OCI-LY7 (cell line): ENCODE results near the gene SERPINA6.

Source experiments
- CTCF ChIP-seq: fragments of 200-600 bp; sonication (generic); conservative IDR thresholded peaks from 2 replicates; pipeline ENCODE4 v1.5.1; 2014; ENCODE audit warnings: mild to moderate bottlenecking, antibody characterized with exemption, low read length, moderate library complexity, mixed read lengths
- EZH2phosphoT487 ChIP-seq: fragments of 200-600 bp; sonication (generic); IDR thresholded peaks from 2 replicates; pipeline ENCODE4 v1.6.1; 2018; ENCODE audit warnings: low read depth, borderline replicate concordance, mild to moderate bottlenecking, mixed run types, antibody characterized with exemption, low read length, moderate library complexity, mixed read lengths

DNA sequence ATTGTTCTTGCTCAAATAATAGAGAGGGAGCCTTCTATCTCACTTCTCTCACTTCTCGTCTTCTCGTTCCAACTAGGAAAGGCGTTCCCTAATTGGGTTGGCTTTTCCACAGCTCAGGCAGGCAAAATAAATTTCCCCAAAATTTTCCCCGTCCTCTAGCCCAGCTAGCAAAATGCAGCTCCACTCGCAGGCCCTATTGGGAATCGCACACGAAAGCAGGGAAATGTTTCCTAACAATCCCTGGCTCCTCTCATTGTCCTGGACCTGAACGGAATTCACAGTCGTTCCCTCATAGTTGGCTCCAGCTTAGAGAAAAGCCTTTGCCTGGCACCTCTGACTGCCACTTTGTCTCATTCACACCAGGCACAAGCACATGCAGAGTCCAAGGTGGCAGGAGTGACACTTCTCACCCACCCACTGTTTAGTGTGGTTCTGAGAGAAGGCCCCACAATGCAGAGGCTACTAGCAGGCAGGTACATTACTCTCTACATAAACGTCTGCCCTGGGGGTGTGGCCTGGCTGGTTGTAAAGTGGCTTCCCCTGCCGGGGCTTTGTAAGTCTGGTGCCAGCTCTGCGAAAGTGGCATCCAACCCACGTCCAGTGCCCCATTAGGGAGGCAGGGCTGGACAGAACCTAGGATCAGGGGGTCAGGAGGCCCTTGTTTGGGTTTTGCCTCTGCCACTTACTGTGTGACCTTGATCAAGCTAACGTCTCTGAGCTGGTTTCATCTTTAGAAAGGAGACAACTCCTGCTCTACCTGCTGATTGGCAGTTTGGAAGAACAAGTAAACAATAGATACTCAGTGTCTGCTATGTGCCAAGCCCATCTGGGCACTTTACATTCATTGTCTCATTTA lies 34.3 kb downstream of the SERPINA6 start:
- TF ChIP-seq CTCF, result no peak
- TF ChIP-seq EZH2phosphoT487, result no peak
